ENCODE results near the gene MIGA1.
"Not testable (repeated sequence)": the region's sequence is repeated elsewhere in the genome, so short reads cannot be mapped to it uniquely, and the experiment has no call there.

DNA sequence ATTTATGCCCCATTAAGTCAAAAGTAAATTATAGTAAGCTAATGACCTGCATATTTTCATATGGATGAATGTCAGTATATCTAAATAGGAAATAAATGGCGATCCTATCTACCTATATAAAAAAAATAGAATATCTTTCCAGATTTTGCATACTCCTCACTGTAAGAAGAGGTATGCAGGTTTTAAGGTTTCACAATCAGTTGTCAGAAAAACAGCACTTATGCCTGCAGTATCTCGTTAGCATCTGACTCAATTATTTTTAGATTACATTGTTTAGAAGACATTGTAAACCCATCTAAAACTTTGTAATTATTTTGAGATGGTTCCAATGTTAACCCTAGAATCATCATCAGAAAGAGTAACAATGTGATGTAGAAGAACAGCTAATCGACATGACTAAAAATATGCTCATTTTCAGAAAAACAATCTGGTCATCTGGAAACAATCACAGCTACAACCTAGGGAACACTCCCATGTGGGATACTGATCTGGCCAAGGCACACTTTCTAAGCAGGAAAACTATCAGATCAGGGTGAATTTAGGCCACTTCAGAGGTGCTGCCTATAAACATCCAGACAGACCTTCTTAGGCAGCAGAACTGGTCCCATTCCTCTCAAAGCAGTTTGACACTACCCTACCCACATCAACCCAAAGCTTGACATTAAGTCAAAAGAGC is 30.5 kb downstream of the MIGA1 start:
- TF ChIP-seq POLR2AphosphoS5, POLR2A (IDR thresholded peaks at IDR 0.05; ENCODE audit: low read depth, low read length): not testable (repeated sequence)
